ENCODE data around the gene MYZAP. TPM values are rescaled to one million over a fixed set of nuclear protein-coding genes. Genes with fewer than 3 reads are reported as not detected.

Gene MYZAP
- total and polyA plus RNA-seq, 2 of the 8 experiments (the other 6 are each of a cell fraction or from before 2014, with no cell fraction given), result 0.41 to 0.65 TPM

DNA sequence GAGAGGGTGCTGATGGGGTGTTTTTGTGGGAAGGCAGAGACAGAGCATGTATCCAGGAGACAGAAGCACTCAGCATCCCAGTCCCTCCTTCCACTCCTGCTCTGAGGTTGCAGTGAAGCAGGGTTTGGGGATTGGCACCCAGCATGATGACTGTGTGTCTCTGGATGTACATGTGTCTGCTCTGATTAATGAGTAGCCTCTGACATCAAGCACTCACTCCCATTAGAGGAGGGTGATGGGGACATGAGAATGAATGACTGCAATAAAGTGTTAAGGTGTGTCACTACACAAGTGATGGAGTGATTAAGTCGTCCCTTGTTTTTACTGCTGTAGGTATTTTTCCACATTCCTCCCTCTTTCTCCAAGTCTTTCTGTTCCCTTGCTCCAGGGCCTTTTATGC lies 9.6 kb upstream of the MYZAP start:
- no peak overlapping the region for H2BK5ac ChIP-seq (ENCODE audit: low read depth, low read length)
- no peak overlapping the region for H2AK5ac ChIP-seq (ENCODE audit: low read depth, low read length)
- no peak overlapping the region for H3K9ac ChIP-seq (replicated peaks in 1 of 4; ENCODE audit: extremely low read depth in 1 of 4, low read depth in 3 of 4, low read length in 3 of 4)
- H3K4me2 ChIP-seq (ENCODE audit: insufficient read depth in 1 of 2, low read depth in 2 of 2, low read length in 2 of 2), result no peak overlapping the region
- H3K4ac ChIP-seq (replicated peaks; ENCODE audit: insufficient read length, low read depth, low read length), result no peak overlapping the region
- no peaks in the 10 kb centered on the region for H3K79me1 ChIP-seq (ENCODE audit: low read depth, low read length)
- FAIRE-seq (no peak), DNase-seq (ENCODE audit: low read depth in 1 of 2, low spot score in 2 of 2) (no peak)
- no peak overlapping the region for H3K4me3 ChIP-seq (ENCODE audit: extremely low read depth in 1 of 4, insufficient read depth in 2 of 4, low read depth in 3 of 4, low read length in 4 of 4)
- H3K14ac ChIP-seq (ENCODE audit: insufficient read length), result no peak overlapping the region
- H2BK20ac ChIP-seq (ENCODE audit: low read length), result no peak overlapping the region
- POLR2A ChIA-PET (ENCODE audit: partially characterized antibody), result no interaction called here
- H3K36me3 ChIP-seq (ENCODE audit: control insufficient read depth in 2 of 4, insufficient read depth in 4 of 4, low read length in 3 of 4), result no peaks in the 10 kb centered on the region
- no peak overlapping the region for H4K5ac ChIP-seq (ENCODE audit: insufficient read length, low read depth, low read length)
- H2AFZ ChIP-seq (ENCODE audit: low read length), result no peak overlapping the region
- H2BK12ac ChIP-seq (ENCODE audit: low read depth, low read length), result no peak overlapping the region
- no peaks in the 10 kb centered on the region for H3K23me2 ChIP-seq (ENCODE audit: low read depth, low read length)
- H3K23ac ChIP-seq (ENCODE audit: insufficient read length), result no peak overlapping the region
- H4K20me1 ChIP-seq (replicated peaks in 1 of 2; ENCODE audit: control insufficient read depth in 1 of 2, insufficient read depth in 2 of 2, low read length in 2 of 2), result no peaks in the 10 kb centered on the region
- H3K79me2 ChIP-seq (ENCODE audit: control insufficient read depth in 1 of 2, insufficient read depth in 2 of 2, low read length in 2 of 2), result no peaks in the 10 kb centered on the region
- no peaks in the 10 kb centered on the region for H3K27me3 ChIP-seq (replicated peaks in 1 of 4; ENCODE audit: control insufficient read depth in 3 of 4, extremely low read depth in 1 of 4, insufficient read depth in 3 of 4, low read length in 3 of 4)
- 74% methylated on average over 1 of the region's 1 CpG; no CpG with 5 or more reads in 1 of the 2 experiments for WGBS, 2 experiments (ENCODE audit: extremely low coverage in 1 of 2, insufficient coverage in 1 of 2, insufficient read length in 1 of 2, insufficient replicate concordance in 2 of 2, low coverage in 1 of 2, low lambda C conversion rate in 2 of 2, missing lambda C conversion rate in 1 of 2)
- no peak overlapping the region for H3K27ac ChIP-seq (ENCODE audit: low read depth, low read length)
- H2BK120ac ChIP-seq (replicated peaks; ENCODE audit: low read depth, low read length), result no peak overlapping the region
- no peaks in the 10 kb centered on the region for H3K4me1 ChIP-seq (replicated peaks in 1 of 4; ENCODE audit: control insufficient read depth in 3 of 4, insufficient read depth in 4 of 4, low read length in 3 of 4)
- CTCF ChIA-PET (ENCODE audit: partially characterized antibody), result interaction anchor here (3.0 to 3.4 kb wide), 2 partner anchors 9 to 17 kb away, joined by 19 to 20 read pairs; partner anchors contain the start of gene MYZAP
- H3K56ac ChIP-seq (replicated peaks; ENCODE audit: insufficient read length, low read depth, low read length), result no peak overlapping the region
- no peak overlapping the region for H4K8ac ChIP-seq (ENCODE audit: extremely low read depth, insufficient read depth, low read length)
- no peak overlapping the region for H3K18ac ChIP-seq (ENCODE audit: extremely low read depth, low read length)
- H4K91ac ChIP-seq (replicated peaks; ENCODE audit: insufficient read length, low read length), result no peak overlapping the region
- no peak overlapping the region for H2BK15ac ChIP-seq (ENCODE audit: low read length)
- no peaks in the 10 kb centered on the region for H3K9me3 ChIP-seq (ENCODE audit: insufficient read depth in 2 of 2, low read depth in 1 of 2, low read length in 1 of 2)
- TF ChIP-seq SIRT6 (IDR thresholded peaks at IDR 0.05; ENCODE audit: low read length) (no peak), NRF1 (IDR thresholded peaks at IDR 0.05; ENCODE audit: low read depth, low read length) (no peak), TCF12 (IDR thresholded peaks at IDR 0.05; ENCODE audit: low read depth, low read length) (no peak), RBBP5 (IDR thresholded peaks at IDR 0.05; ENCODE audit: borderline replicate concordance, low read depth, low read length) (no peak), GTF2F1 (IDR thresholded peaks at IDR 0.05; ENCODE audit: borderline replicate concordance, low read depth, low read length) (no peak), BACH1 (IDR thresholded peaks at IDR 0.05; ENCODE audit: low read length) (no peak), CBX8 (IDR thresholded peaks at IDR 0.05; ENCODE audit: borderline replicate concordance, low read depth, low read length) (no peak), NANOG (IDR thresholded peaks at IDR 0.05; ENCODE audit: insufficient read depth, low read depth, low read length, poor library complexity, severe bottlenecking) (no peak), SIX5 (IDR thresholded peaks at IDR 0.05; ENCODE audit: low read depth, low read length) (no peak), TEAD4 (IDR thresholded peaks at IDR 0.05; ENCODE audit: low read depth, low read length) (no peak)
- TF ChIP-seq, protein P1, sequence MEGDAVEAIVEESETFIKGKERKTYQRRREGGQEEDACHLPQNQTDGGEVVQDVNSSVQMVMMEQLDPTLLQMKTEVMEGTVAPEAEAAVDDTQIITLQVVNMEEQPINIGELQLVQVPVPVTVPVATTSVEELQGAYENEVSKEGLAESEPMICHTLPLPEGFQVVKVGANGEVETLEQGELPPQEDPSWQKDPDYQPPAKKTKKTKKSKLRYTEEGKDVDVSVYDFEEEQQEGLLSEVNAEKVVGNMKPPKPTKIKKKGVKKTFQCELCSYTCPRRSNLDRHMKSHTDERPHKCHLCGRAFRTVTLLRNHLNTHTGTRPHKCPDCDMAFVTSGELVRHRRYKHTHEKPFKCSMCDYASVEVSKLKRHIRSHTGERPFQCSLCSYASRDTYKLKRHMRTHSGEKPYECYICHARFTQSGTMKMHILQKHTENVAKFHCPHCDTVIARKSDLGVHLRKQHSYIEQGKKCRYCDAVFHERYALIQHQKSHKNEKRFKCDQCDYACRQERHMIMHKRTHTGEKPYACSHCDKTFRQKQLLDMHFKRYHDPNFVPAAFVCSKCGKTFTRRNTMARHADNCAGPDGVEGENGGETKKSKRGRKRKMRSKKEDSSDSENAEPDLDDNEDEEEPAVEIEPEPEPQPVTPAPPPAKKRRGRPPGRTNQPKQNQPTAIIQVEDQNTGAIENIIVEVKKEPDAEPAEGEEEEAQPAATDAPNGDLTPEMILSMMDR (IDR thresholded peaks at IDR 0.05; ENCODE audit: control extremely low read depth in 1 of 3, insufficient read depth in 1 of 3, low read depth in 1 of 3, low read length in 3 of 3), result no peak
- TF ChIP-seq, protein P2, sequence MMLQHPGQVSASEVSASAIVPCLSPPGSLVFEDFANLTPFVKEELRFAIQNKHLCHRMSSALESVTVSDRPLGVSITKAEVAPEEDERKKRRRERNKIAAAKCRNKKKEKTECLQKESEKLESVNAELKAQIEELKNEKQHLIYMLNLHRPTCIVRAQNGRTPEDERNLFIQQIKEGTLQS (IDR thresholded peaks at IDR 0.05; ENCODE audit: insufficient read depth, low read depth, low read length), result no peak

Measured in H1 (cell line).